Natural killer cell treated with Interleukin-12 subunit alpha and Interleukin-12 subunit beta and Interleukin-15 and Interleukin-18, amount 100 ng/mL, for 72 hours (primary cell): ENCODE results near the gene SLC35C1. TPM values are rescaled to one million over a fixed set of nuclear protein-coding genes. Genes with fewer than 3 reads are reported as not detected.
A peak's percentile ranks its signal among the peaks of the same experiment; 100 is the strongest.
"Not testable (repeated sequence)": the region's sequence is repeated elsewhere in the genome, so short reads cannot be mapped to it uniquely, and the experiment has no call there.

ENCODE experiments used
- ATAC-seq, 2 donors: fragments of 150-1000 bp; cut with Tn5 transposase in 1 of 2; sonication (Bioruptor Pico), chemical (Tn5 transposase) in 1 of 2; 2 replicates each; pipeline ENCODE4 v1.10.0; 2021
- DNase-seq: peaks from one replicate; pipeline ENCODE4 v3.0.0; 2022; ENCODE audit warnings: low spot score
- H3K27ac Mint-ChIP-seq, 2 donors: 1 replicate in 1 of 2; 2 replicates in 1 of 2; pipeline ENCODE4 v1.8.0; 2022; ENCODE audit warnings: mixed read lengths in 2 of 2, mild to moderate bottlenecking in 1 of 2, moderate library complexity in 1 of 2
- H3K27me3 Mint-ChIP-seq, 2 donors: 1 replicate in 1 of 2; 2 replicates in 1 of 2; pipeline ENCODE4 v1.8.0; 2022; ENCODE audit warnings: mixed read lengths in 2 of 2
- H3K36me3 Mint-ChIP-seq: one replicate; pipeline ENCODE4 v1.8.0; 2022; ENCODE audit warnings: mixed read lengths
- H3K4me1 Mint-ChIP-seq, 2 donors: 1 replicate in 1 of 2; 2 replicates in 1 of 2; pipeline ENCODE4 v1.8.0; 2022; ENCODE audit warnings: low read depth in 2 of 2, mixed read lengths in 2 of 2, mild to moderate bottlenecking in 1 of 2
- H3K4me3 Mint-ChIP-seq: one replicate; pipeline ENCODE4 v1.8.0; 2022; ENCODE audit warnings: mixed read lengths
- H3K9me3 Mint-ChIP-seq: 2 replicates; pipeline ENCODE4 v1.8.0; 2022; ENCODE audit warnings: mixed read lengths
- total RNA-seq, 2 donors: library from RNA; stranded (reverse); gene quantifications; one replicate each; pipeline ENCODE4 v1.2.3, GENCODE V29; 2022

SLC35C1 gene
- total RNA-seq, 2 donors from 2014 or later: 15.9 to 18.7 TPM

- peak overlapping the region in 1 of 2 donors; percentile 48 for H3K27ac Mint-ChIP-seq
- H3K4me1 Mint-ChIP-seq: peaks cover 32 to 33% of the 10 kb centered on the region in 2 donors
- H3K4me3 Mint-ChIP-seq: no peak overlapping the region
- H3K9me3 Mint-ChIP-seq: no peaks in the 10 kb centered on the region
- DNase-seq: no peak
- H3K36me3 Mint-ChIP-seq: no peaks in the 10 kb centered on the region
- H3K27me3 Mint-ChIP-seq: no peaks in the 10 kb centered on the region
- ATAC-seq: no peak
These were observed 5.6 kb downstream of the SLC35C1 start for GRCh38 chr11:45810431-45811108.

GRCh38 chr11:45811109-45811435 lies 6.1 kb downstream of the SLC35C1 start:
- Mint-ChIP-seq H3K4me3 (no peak overlapping the region), H3K4me1 (peaks cover 29 to 31% of the 10 kb centered on the region in 2 donors), H3K9me3 (no peaks in the 10 kb centered on the region), H3K36me3 (no peaks in the 10 kb centered on the region), H3K27me3 (no peaks in the 10 kb centered on the region), H3K27ac (no peak overlapping the region)
- ATAC-seq (no peak), DNase-seq (no peak)

GRCh38 chr11:45811571-45812290 lies 6.8 kb downstream of the SLC35C1 start:
- H3K27ac Mint-ChIP-seq: no peak overlapping the region
- H3K4me1 Mint-ChIP-seq: peaks cover 26 to 27% of the 10 kb centered on the region in 2 donors
- H3K27me3 Mint-ChIP-seq: no peaks in the 10 kb centered on the region
- DNase-seq (no peak), ATAC-seq (no peak)
- no peaks in the 10 kb centered on the region for H3K9me3 Mint-ChIP-seq
- H3K4me3 Mint-ChIP-seq: no peak overlapping the region
- no peaks in the 10 kb centered on the region for H3K36me3 Mint-ChIP-seq

DNA sequence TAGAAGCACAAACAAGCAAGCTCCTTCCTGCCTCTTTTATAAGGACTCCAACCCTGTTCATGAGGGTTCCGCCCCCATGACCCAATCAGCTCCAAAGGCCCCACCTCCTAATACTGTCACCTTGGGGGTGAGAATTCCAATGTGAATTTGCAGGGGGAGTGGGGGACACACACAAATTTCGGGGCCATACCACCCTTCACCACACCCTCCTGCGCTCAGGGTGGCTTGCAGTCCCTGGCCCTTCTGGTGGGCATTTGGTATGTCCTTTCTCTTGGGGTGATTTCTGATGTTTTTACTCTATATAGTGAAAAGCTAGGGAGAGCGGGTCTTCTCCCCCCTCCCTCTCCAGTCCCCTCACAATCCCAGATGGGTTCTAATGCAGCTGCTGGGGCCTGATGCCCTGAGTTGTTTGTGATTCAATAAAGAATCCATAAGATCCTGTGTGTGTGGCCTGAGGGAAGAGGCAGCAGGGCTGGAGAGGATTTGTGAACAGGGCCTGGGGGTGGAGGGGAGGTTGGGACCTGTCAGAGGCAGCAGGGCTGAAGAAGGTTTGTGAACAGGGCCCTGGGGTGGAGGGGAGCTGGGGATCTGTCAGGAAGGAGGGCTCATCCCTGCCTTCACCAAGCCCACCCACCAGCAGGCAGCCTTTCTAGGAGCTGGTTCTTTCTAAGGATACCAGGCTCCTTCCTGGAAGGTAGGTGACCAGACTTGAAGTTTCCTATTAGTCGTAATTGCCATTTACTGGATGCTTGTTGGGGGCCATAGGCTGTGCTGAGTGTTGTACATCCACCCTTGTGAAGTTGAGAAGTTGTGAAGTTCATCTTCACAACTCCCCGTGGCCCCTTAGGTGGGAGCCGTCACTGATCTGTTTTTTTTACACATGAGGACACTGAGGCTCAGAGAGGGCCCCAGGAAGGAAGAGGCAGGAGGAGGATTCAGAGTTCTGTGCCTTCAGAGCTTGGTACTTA lies 7.9 kb downstream of the SLC35C1 start:
- Mint-ChIP-seq H3K4me3 (no peak overlapping the region), H3K4me1 (peaks cover 19 to 20% of the 10 kb centered on the region in 2 donors), H3K27ac (no peak overlapping the region), H3K9me3 (no peaks in the 10 kb centered on the region), H3K27me3 (no peaks in the 10 kb centered on the region), H3K36me3 (no peaks in the 10 kb centered on the region)
- ATAC-seq: no peak
- no peak for DNase-seq

DNA sequence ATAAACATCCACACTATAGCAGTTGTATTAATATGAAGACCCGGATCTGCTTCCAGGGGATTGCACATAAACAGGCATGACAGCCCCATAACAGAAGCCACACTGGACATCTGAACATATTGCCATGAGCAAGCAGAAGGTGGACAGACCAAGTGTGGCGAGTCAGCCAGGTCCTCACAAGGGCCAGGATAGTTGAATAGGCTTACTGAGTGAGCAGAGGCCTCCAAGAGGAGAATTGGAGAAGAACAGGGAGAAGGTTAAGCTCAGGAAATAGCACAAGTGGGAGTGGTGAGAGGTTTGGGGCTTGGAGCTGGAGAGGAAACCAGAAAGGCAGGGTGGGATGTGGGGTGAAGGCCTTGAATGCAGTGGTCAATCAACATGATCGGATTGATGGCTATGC lies 10.8 kb downstream of the SLC35C1 start:
- DNase-seq: no peak
- Mint-ChIP-seq H3K4me1 (peaks cover 0 to 2% of the 10 kb centered on the region in 2 donors), H3K36me3 (no peaks in the 10 kb centered on the region), H3K27ac (peak overlapping the region in 1 of 2 donors; percentile 6), H3K4me3 (no peak overlapping the region), H3K27me3 (no peaks in the 10 kb centered on the region), H3K9me3 (no peaks in the 10 kb centered on the region)
- ATAC-seq: no peak

DNA sequence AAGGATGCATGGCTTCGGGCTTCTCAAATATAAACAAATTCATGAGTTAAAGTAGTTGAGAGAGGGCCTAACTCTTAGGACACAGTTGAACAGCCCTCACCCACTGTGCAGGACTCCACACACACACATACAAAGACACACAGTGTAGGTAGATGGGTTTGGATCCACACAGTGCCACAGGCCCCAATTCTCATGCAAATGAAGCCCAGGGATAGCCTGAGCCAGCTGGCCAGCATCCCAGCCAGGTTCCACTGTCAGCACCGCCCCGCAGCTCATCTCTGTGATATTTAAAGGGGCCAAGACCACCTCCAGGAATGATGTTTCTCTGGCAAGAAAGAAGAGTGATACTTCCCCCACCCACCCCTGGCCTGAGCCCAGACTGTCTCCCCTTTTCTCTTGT lies 11.7 kb downstream of the SLC35C1 start:
- Mint-ChIP-seq H3K4me3 (no peak overlapping the region), H3K4me1 (peaks cover 0 to 2% of the 10 kb centered on the region in 2 donors), H3K36me3 (no peaks in the 10 kb centered on the region), H3K27ac (no peak overlapping the region), H3K9me3 (no peaks in the 10 kb centered on the region), H3K27me3 (no peaks in the 10 kb centered on the region)
- no peak for ATAC-seq
- no peak for DNase-seq

DNA sequence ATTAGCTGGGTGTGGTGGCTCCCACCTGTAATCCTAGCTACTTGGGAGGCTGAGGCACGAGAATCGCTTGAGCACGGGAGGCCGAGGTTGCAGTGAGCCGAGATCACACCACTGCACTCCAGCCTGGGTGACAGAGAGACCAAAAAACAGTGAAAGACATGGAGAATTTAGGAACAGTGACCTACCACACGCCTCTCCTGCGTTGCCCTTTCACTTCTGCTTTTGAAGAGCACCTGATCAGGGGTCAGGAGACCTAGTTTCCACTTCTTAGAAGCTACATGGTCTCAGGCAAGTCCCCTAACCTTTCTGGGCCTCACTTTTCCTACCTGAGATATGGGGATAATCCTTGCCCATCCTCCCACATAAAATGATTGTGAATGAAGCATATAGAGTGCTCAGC lies 12.2 kb downstream of the SLC35C1 start:
- no peaks in the 10 kb centered on the region for H3K9me3 Mint-ChIP-seq
- H3K27me3 Mint-ChIP-seq: no peaks in the 10 kb centered on the region
- no peak overlapping the region for H3K27ac Mint-ChIP-seq
- no peak for DNase-seq
- no peaks in the 10 kb centered on the region for H3K36me3 Mint-ChIP-seq
- no peak for ATAC-seq
- H3K4me1 Mint-ChIP-seq: peaks cover 0 to 2% of the 10 kb centered on the region in 2 donors
- no peak overlapping the region for H3K4me3 Mint-ChIP-seq

DNA sequence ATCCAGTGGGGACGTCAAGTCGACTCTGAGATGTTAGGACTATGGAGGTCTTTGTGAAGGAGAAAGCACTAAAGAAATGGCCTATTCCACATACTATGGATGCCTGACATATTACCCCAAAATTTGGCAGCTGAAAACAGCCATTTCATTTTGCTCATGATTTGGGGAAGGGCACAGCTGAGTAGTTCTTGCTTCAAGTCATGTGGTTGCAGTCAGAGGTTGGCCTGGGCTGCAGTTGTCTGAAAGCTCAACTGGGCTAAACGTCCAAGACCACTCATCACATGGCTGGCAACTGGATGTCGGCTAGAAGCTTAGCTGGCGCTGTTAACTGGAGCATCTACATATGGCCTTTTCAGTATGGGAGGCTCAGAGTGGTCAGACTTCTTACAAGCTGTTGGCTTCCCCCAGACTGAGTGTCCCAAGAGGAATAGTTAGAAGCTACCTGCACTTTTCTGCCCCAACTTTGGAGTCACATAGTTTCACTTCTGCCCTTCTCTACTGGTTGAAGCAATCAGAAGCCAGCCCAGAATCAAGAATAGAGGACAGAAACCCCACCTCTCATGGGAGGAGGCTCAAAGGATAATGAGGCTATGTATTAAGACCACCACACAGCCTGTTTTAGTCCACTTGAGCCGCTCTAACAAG lies 14.1 kb downstream of the SLC35C1 start:
- peaks cover 0 to 2% of the 10 kb centered on the region in 2 donors for H3K27me3 Mint-ChIP-seq
- no peaks in the 10 kb centered on the region for H3K36me3 Mint-ChIP-seq
- peaks cover 0 to 2% of the 10 kb centered on the region in 2 donors for H3K4me1 Mint-ChIP-seq
- H3K9me3 Mint-ChIP-seq: no peaks in the 10 kb centered on the region
- ATAC-seq (no peak), DNase-seq (no peak)
- H3K4me3 Mint-ChIP-seq: no peak overlapping the region
- no peak overlapping the region for H3K27ac Mint-ChIP-seq

DNA sequence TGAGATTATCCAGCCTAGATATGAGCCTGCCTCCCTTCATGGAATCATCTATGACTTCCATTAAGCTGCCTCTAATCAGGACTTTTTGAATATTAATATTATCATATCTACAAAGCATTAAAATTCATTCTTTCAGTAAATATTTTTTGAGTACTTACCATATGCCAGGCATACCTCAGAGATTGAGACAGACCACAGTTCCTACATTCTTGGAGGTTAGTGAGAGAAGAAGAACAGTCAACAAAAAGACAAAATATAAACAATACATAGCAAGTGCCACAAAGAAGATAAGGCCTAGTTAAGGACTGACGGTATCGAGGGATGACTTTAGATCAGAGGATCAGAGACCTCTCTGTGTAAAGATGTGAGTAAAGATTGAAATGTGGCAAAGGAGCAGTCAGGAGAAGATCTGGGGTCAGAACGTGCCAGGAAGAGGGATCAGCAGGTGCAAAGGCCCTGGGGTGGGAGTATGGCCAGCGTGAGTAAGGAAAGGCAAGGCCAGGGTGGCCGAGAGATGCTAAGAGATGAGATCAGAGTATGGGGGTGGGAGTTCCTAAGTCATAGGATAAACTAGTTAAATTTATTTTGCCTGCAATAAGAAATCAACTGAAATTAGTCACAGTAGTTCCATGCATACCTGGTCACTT lies 15.4 kb downstream of the SLC35C1 start:
- ATAC-seq (no peak), DNase-seq (no peak)
- Mint-ChIP-seq H3K9me3 (no peaks in the 10 kb centered on the region), H3K4me3 (no peak overlapping the region), H3K36me3 (no peaks in the 10 kb centered on the region), H3K27me3 (peaks cover 0 to 4% of the 10 kb centered on the region in 2 donors), H3K4me1 (peaks cover 0 to 2% of the 10 kb centered on the region in 2 donors), H3K27ac (no peak overlapping the region)

DNA sequence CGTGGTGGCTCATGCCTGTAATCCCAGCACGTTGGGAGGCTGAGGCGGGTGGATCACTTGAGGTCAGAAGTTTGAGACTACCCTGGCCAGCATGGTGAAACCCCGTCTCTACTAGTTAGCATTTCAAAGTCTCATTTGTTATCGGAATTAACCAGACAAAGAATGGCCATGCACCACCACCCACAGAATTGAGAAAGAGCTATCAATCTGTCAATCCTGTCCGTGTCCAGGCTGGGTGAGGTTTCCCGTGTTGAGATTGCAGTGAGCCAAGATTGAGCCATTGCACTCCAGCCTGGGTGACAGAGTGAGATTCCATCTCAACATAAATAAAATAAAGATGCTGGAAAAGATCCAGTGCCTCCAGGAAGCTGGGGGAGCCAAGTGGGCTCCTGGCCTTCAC lies 21.5 kb downstream of the SLC35C1 start:
- H3K9me3 Mint-ChIP-seq, H3K4me1 Mint-ChIP-seq, H3K27ac Mint-ChIP-seq, ATAC-seq, H3K4me3 Mint-ChIP-seq, H3K36me3 Mint-ChIP-seq, DNase-seq: not testable (repeated sequence)
- H3K27me3 Mint-ChIP-seq: peaks cover 12 to 20% of the 10 kb centered on the region in 2 donors

- Mint-ChIP-seq H3K4me3 (no peak overlapping the region), H3K27me3 (peaks cover 12 to 20% of the 10 kb centered on the region in 2 donors), H3K36me3 (no peaks in the 10 kb centered on the region), H3K4me1 (no peaks in the 10 kb centered on the region), H3K27ac (no peak overlapping the region), H3K9me3 (no peaks in the 10 kb centered on the region)
- DNase-seq (no peak), ATAC-seq (no peak)
These were observed 22.2 kb downstream of the SLC35C1 start for GRCh38 chr11:45827123-45827522.

DNA sequence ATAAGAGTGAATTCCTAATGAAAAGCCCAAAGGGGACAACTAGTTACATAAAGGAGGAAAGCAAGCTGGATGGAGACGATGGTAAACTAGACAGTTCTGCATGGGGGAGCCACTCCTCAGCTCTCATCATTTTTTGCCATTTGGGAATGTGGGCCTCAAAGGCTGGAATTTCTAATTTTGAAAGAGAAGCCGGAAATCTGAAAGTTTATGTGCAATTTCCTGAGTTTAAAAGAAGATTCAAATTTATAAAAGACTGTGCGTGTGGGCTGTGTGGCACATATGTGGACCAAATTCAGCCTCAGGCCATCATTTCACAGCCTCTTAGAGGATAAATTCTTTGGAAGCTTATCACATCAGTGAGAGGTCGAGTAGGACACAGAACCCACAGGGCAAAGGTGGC lies 24.0 kb downstream of the SLC35C1 start:
- Mint-ChIP-seq H3K4me1 (peaks cover 4 to 6% of the 10 kb centered on the region in 2 donors), H3K27ac (no peak overlapping the region), H3K9me3 (no peaks in the 10 kb centered on the region), H3K4me3 (no peak overlapping the region), H3K27me3 (peaks cover 10 to 20% of the 10 kb centered on the region in 2 donors), H3K36me3 (no peaks in the 10 kb centered on the region)
- ATAC-seq (no peak), DNase-seq (no peak)

DNA sequence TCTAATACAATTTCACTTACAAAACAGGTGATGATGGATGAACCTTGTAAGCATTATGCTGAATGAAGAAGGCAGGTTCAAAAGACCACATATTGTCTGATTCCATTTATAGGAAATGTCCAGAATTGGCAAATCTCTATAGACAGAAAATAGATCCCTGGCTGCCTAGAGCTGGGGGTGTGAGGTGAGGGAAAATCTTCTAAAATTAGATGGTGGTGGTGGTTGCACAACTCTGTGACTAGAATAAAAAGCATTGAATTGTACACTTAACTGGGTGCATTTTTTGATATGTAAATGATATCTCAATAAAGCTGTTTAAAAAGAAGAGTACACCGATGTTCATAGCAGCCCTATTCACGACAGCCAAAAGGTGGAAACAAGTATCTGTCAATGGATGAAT lies 25.6 kb downstream of the SLC35C1 start:
- DNase-seq (no peak), ATAC-seq (no peak)
- Mint-ChIP-seq H3K9me3 (no peaks in the 10 kb centered on the region), H3K4me1 (peaks cover 10 to 12% of the 10 kb centered on the region in 2 donors), H3K4me3 (no peak overlapping the region), H3K27me3 (peaks cover 8 to 21% of the 10 kb centered on the region in 2 donors), H3K36me3 (no peaks in the 10 kb centered on the region), H3K27ac (no peak overlapping the region)
